ENCODE measurements around the gene NDST3.

The NDST3 gene

DNA sequence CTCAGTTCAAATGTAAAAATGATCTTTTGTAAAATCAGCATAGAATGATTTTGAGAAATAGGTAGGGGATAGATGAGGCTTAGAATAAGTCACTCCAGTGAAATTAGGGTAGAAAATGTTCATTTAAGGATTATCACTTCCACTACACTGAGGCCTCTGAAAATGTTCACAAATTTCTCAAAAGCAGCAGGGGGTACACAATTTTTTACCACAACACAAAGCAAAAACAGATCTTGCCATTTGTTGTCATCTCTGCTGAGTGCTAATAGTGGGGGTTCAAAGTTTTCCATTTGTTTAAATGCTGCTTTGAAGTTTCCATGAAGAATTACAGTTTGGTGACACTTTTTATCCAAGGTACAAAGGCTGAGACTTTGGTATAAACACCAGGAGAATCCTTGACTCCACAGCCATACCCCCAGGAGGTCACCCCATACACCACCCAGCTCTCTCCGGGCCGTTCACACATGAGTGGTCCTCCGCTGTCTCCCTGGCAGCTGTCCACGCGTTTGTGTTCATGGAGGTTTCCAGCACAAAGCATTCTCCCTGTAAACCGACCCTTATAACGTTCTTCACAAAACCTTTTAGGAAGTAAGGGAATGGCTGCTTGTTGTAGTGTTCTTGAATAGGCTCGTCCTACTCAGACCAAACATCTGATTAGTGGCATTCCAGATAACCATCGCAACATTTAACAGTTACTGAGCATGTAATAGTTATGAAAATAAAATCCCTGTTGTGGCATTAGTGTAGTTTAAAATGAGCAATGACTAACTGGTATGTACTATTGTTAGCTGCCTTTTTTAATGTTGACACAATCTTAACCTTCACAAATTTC, 247.5 kb downstream of the NDST3 start:
- no peak for DNase-seq (ENCODE audit: low spot score)
- Histone ChIP-seq H3K4me3 (ENCODE audit: severe bottlenecking) (no peak overlapping the region), H3K27me3 (ENCODE audit: insufficient read depth, poor library complexity, severe bottlenecking) (no peaks in the 10 kb centered on the region), H3K4me1 (ENCODE audit: insufficient read depth, poor library complexity, severe bottlenecking) (peaks cover 29% of the 10 kb centered on the region), H3K36me3 (ENCODE audit: low read depth) (peaks cover 39% of the 10 kb centered on the region), H3K27ac (ENCODE audit: poor library complexity, severe bottlenecking) (peak overlapping the region; percentile 82), H3K9me3 (ENCODE audit: severe bottlenecking) (no peaks in the 10 kb centered on the region)
- TF ChIP-seq, protein P1, sequence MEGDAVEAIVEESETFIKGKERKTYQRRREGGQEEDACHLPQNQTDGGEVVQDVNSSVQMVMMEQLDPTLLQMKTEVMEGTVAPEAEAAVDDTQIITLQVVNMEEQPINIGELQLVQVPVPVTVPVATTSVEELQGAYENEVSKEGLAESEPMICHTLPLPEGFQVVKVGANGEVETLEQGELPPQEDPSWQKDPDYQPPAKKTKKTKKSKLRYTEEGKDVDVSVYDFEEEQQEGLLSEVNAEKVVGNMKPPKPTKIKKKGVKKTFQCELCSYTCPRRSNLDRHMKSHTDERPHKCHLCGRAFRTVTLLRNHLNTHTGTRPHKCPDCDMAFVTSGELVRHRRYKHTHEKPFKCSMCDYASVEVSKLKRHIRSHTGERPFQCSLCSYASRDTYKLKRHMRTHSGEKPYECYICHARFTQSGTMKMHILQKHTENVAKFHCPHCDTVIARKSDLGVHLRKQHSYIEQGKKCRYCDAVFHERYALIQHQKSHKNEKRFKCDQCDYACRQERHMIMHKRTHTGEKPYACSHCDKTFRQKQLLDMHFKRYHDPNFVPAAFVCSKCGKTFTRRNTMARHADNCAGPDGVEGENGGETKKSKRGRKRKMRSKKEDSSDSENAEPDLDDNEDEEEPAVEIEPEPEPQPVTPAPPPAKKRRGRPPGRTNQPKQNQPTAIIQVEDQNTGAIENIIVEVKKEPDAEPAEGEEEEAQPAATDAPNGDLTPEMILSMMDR (IDR thresholded peaks at IDR 0.05; ENCODE audit: poor library complexity, severe bottlenecking) = no peak
- peak; percentile 7 for ATAC-seq (ENCODE audit: low read depth)

DNA sequence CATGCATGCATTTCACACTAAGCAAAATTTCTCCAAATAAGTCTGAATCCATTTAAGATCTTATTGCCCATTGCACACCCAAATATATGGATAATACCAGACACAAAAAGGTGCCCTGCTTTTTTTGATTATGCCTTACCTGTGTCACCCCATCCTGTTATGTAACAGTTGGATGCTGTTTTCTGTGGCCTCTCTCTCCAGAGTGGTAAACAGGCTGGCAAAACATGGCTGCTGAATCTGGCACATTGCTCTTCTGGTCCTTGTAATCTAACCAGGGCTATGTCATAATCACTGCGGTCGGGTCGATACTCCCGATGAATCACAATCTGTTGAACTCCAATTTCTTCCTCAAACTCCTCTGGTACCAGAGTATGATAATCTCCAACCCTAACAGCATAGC, 248.4 kb downstream of the NDST3 start:
- Histone ChIP-seq H3K4me1 (ENCODE audit: insufficient read depth, poor library complexity, severe bottlenecking) (peaks cover 34% of the 10 kb centered on the region), H3K36me3 (ENCODE audit: low read depth) (peaks cover 39% of the 10 kb centered on the region), H3K4me3 (ENCODE audit: severe bottlenecking) (no peak overlapping the region), H3K27me3 (ENCODE audit: insufficient read depth, poor library complexity, severe bottlenecking) (no peaks in the 10 kb centered on the region), H3K27ac (ENCODE audit: poor library complexity, severe bottlenecking) (peak overlapping the region; percentile 82), H3K9me3 (ENCODE audit: severe bottlenecking) (no peaks in the 10 kb centered on the region)
- DNase-seq (ENCODE audit: low spot score) (no peak), ATAC-seq (ENCODE audit: low read depth) (peak; percentile 35)
- TF ChIP-seq, protein P1 (IDR thresholded peaks at IDR 0.05; ENCODE audit: poor library complexity, severe bottlenecking) = no peak

DNA sequence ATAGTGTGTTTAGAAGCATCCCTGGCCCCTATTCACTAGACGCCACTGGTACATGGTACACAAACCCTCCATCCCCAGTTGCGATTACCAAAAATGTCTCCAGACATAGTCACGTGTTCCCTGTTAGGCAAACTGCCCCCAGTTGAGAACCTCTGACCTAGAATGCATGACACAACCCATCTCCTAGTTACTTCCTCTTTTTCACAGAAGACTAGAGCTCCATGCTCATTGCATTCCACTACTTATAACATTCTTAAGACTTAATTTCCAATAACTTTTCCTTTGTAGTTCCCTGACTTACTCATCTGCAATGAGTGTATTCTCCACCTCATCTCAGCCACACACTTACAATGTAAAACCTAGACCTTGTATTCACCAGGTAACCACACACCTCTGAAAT, 249.9 kb downstream of the NDST3 start:
- H3K4me1 ChIP-seq (ENCODE audit: insufficient read depth, poor library complexity, severe bottlenecking) = peaks cover 41% of the 10 kb centered on the region
- H3K27me3 ChIP-seq (ENCODE audit: insufficient read depth, poor library complexity, severe bottlenecking) = no peaks in the 10 kb centered on the region
- ATAC-seq (ENCODE audit: low read depth) (no peak), DNase-seq (ENCODE audit: low spot score) (no peak)
- no peak overlapping the region for H3K27ac ChIP-seq (ENCODE audit: poor library complexity, severe bottlenecking)
- TF ChIP-seq, protein P1 (IDR thresholded peaks at IDR 0.05; ENCODE audit: poor library complexity, severe bottlenecking) = no peak
- no peaks in the 10 kb centered on the region for H3K9me3 ChIP-seq (ENCODE audit: severe bottlenecking)
- peaks cover 34% of the 10 kb centered on the region for H3K36me3 ChIP-seq (ENCODE audit: low read depth)
- H3K4me3 ChIP-seq (ENCODE audit: severe bottlenecking) = no peak overlapping the region

DNA sequence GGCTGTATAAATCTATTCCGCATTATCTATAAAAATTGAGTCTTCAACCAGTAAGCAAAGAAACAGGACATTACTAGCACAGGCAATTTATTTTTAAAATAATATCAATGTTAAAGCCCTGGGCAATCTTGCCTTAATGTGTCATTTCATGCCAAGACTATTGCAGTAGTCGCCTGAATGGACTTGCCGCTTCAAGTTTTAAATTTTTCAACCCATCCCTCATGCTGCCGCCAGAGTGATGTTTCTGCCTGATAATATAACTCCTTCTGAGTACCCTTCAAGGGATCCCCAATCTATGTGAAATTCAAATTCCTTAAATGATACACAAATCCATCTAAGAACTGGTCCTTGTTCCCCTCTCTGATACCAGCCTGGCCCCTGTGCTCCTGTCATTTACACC, 251.6 kb downstream of the NDST3 start:
- Histone ChIP-seq H3K27ac (ENCODE audit: poor library complexity, severe bottlenecking) (peak overlapping the region; percentile 17), H3K27me3 (ENCODE audit: insufficient read depth, poor library complexity, severe bottlenecking) (no peaks in the 10 kb centered on the region), H3K4me1 (ENCODE audit: insufficient read depth, poor library complexity, severe bottlenecking) (peaks cover 34% of the 10 kb centered on the region), H3K4me3 (ENCODE audit: severe bottlenecking) (no peak overlapping the region), H3K36me3 (ENCODE audit: low read depth) (peaks cover 16% of the 10 kb centered on the region), H3K9me3 (ENCODE audit: severe bottlenecking) (no peaks in the 10 kb centered on the region)
- DNase-seq (ENCODE audit: low spot score) = no peak
- TF ChIP-seq, protein P1 (IDR thresholded peaks at IDR 0.05; ENCODE audit: poor library complexity, severe bottlenecking) = no peak
- ATAC-seq (ENCODE audit: low read depth) = no peak

DNA sequence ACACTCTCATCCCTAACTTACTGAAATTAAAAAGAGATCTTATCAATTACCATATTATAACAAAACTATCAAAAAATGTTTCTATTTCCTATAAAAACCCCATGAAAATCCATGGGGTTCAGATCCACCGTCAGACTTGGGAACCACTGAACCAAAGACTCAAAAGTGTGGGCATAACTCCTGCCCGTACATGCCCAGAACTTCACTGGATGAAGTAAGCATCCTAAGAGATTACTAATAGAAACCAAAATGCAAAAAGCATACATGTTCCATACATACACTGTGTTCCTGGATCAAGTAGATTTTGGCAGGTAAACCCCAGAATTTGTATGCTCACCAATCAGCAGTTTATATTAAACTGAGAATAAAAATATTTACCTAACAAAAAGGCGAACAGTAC, 252.4 kb downstream of the NDST3 start:
- peaks cover 9% of the 10 kb centered on the region for H3K36me3 ChIP-seq (ENCODE audit: low read depth)

More for the DNA sequence above, 252.4 kb downstream of the NDST3 start:
- TF ChIP-seq, protein P1 (IDR thresholded peaks at IDR 0.05; ENCODE audit: poor library complexity, severe bottlenecking) = no peak
- Histone ChIP-seq H3K4me3 (ENCODE audit: severe bottlenecking) (no peak overlapping the region), H3K9me3 (ENCODE audit: severe bottlenecking) (no peaks in the 10 kb centered on the region), H3K27ac (ENCODE audit: poor library complexity, severe bottlenecking) (peak overlapping the region; percentile 17), H3K4me1 (ENCODE audit: insufficient read depth, poor library complexity, severe bottlenecking) (peaks cover 34% of the 10 kb centered on the region), H3K27me3 (ENCODE audit: insufficient read depth, poor library complexity, severe bottlenecking) (no peaks in the 10 kb centered on the region)
- ATAC-seq (ENCODE audit: low read depth) = peak; percentile 47; the same call in 2 of the 3 replicates
- DNase-seq (ENCODE audit: low spot score) = no peak

All from RWPE2 (cell line).